ENCODE measurements around the gene TCTN1.
A peak's percentile ranks its signal among the peaks of the same experiment; 100 is the strongest.
"Not testable (repeated sequence)": the region's sequence is repeated elsewhere in the genome, so short reads cannot be mapped to it uniquely, and the experiment has no call there.

TCTN1 gene

DNA sequence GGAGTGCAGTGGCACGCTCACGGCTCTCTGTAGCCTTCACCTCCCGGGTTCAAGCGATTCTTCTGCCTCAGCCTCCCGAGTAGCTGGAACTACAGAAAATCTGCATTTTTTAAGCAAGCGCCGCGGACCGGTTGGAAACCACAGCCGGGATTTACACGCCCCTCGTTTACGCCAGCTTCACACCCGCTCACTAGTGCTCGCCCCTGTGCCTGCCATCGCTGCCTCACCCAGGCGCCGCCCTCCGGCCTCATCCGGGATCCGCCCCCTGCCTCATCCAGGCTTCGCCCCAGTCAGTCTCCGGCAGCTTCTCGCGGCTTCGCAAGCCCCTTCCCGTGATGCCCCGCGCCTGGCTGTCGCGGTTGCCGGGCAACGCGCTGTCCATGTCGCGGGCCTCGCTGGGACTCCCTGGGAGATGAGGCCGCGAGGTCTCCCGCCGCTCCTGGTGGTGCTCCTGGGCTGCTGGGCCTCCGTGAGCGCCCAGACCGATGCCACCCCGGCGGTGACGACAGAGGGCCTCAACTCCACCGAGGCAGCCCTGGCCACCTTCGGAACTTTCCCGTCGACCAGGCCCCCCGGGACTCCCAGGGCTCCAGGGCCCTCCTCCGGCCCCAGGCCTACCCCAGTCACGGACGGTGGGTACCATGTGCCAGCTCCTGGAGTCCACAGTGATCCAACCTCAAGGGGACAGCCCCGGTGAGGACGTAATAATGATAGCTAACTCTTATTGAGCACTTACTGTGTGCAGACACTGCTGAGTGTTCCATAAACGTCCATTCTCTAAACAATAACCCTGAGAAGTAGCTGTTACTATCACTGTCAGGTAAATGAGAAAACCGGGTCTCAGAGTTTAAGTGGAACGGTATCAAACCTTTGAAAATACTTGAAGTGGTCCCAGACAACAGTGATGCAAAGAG, at the start of gene TCTN1:
Gene TCTN1 (plus strand): TSS at position 359 of the 914 bp plus-strand sequence. CDS start 54 bp downstream, at position 413.
- DNase-seq, result peak; percentile 89 to 94

- DNase-seq, result no peak
Measured at GRCh38 chr12:110564471-110564991, 49.4 kb upstream of the TCTN1 start.

DNA sequence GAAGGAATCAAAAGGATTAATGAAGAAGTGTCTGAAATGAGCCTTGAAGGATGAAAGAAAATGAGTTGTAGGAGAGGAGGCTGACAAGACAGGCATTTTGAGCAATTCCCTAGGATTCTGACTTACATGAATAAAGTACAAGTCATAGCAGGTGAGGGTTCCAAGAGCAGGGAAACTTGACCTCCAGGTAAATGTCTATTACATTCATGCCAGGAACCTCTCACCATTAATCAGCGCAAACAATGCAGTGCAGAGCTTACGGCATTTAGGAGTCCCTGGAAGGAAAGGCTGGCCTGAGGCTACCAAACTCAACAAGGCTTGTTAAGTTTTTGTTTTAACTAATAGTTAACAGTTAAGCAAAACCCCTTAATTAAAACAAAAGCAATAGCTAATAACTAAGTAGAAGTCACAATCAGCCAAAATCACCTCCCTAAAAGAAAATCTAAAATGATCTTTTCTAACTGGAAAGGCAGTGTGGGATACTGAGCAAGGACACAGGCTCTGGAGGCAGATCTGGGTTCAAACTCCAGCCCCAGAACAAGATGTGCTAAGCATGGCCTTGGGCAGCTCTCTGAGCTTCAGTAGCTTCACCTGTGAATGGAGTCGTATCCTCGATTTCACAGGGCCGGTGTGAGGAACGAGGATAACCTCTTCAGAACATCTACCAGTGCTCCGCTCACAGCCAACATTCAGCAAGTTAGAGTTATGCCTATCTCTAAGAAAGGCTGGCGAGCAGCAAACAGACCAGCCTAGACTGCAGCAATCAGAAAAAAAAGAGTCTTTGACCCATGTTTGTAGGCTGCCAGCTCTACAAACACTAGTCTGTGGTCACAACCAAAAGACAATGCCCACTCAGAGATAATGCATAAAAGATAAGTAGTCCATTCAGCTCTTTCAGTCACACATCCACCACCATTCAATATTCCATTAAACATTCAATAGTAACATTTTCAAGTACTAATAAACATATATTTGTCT, 47.7 kb upstream of the TCTN1 start:
- DNase-seq, result no peak

DNA sequence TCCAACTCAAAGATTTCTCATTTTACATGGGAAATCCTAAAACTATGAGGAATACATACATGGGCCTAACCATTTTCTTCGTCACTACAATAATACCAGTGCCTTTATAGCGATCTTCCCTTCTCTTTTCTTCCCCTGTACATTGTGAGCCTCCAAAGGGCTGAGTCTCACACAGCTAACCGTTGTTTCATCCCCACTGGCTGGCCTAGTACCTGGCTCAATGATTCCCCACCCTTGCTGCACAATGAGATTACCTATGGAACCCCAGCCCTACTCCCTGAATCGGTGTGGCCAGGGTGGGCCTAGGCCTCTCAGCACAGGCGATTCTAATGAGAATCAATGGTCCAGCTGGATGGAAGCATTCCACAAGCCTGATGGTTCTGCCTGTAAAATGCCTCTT, 46.9 kb upstream of the TCTN1 start:
- DNase-seq, result no peak

- no peak for DNase-seq
Measured at GRCh38 chr12:110568752-110569151, 45.2 kb upstream of the TCTN1 start.

GRCh38 chr12:110569838-110570237, 44.1 kb upstream of the TCTN1 start:
- DNase-seq, result not testable (repeated sequence)

DNA sequence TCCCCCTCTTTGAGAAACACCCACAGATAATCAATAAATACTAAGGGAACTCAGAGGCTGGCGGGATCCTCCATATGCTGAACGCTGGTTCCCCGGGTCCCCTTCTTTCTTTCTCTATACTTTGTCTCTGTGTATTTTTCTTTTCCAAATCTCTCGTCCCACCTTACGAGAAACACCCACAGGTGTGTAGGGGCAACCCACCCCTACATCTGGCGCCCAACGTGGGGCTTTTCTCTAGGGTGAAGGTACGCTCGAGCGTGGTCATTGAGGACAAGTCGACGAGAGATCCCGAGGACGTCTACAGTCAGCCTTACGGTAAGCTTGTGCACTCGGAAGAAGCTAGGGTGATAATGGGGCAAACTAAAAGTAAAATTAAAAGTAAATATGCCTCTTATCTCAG, 43.1 kb upstream of the TCTN1 start:
- DNase-seq, result not testable (repeated sequence)

DNA sequence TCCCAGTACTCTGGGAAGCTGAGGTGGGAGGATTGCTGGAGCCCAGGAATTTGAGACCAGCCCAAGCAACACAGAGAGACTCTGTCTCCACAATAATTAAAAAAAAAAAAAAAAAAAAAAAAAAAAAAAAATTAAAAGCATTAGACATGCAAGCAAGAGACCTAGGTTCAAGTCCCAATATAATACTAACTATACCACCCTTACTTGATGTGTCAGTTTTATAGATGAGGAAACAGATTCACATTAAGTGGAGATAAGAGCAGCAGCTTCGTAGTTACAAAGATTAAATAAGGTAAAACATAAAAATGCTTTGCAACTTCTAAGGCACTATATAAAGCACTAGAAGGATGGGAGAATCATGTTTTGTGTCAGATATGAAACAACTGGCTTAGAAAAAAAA, 39.9 kb upstream of the TCTN1 start:
- DNase-seq, result no peak

- not testable (repeated sequence) for DNase-seq
Measured at GRCh38 chr12:110574717-110575230, 39.2 kb upstream of the TCTN1 start.

- DNase-seq, result no peak
Measured at GRCh38 chr12:110575326-110575725, 38.6 kb upstream of the TCTN1 start.

DNA sequence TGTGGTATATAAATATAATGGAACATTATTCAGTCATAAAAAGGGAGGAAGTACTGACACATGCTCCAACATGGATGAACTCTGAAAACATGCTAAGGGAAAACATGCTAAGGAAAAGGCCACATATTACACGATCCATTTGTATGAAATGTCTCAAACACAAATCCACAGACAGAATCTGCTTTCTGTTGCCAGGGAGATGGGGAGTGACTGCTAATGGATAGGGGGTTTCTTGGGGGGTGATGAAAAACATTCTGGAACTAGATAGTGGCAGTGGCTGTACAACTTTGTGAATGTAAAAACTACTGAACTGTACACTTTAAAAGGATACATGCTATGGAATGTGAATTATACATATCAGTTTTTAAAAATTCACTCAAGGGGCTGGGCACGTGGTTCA, 37.4 kb upstream of the TCTN1 start:
- no peak for DNase-seq

DNA sequence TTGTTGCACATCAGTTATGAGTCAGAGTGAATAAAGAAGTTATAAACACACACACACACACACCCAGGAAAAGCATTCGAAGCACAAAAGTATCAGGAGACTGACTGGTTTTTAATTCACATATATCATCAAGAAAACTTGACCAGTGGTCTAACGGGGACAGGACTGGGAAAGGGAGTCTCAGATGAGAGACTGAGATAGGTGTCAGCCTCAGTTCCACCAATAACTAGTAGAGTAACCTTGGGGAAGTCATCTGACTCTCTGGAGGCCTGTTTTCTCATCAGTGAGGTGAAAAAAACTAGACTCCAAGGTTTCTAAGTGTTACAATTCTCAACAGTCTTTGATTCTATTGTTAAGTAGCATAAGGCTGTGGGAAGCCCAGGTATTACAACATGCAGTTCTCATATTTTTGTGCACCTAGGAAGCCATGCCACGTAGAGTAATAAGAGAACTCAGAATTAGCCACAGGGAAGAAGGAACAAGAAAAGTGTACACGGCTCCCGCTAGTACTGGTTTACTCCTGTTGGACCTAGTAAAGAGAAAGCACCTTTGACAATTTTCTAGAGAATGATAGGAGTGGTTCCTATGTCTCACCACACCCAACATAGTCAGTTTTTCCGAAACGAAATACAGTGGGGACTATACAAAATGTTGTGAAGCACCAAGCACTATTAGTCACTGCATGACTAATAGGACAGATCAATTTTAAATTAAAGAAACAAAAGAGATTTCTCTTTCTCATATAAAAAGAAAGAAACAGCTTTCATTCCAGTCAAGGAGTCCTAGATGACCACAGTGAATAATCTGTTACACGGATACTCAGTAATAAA, 35.9 kb upstream of the TCTN1 start:
- DNase-seq, result peak; percentile 59 to 79

GRCh38 chr12:110578694-110579534, 35.0 kb upstream of the TCTN1 start:
- DNase-seq, result no peak

DNA sequence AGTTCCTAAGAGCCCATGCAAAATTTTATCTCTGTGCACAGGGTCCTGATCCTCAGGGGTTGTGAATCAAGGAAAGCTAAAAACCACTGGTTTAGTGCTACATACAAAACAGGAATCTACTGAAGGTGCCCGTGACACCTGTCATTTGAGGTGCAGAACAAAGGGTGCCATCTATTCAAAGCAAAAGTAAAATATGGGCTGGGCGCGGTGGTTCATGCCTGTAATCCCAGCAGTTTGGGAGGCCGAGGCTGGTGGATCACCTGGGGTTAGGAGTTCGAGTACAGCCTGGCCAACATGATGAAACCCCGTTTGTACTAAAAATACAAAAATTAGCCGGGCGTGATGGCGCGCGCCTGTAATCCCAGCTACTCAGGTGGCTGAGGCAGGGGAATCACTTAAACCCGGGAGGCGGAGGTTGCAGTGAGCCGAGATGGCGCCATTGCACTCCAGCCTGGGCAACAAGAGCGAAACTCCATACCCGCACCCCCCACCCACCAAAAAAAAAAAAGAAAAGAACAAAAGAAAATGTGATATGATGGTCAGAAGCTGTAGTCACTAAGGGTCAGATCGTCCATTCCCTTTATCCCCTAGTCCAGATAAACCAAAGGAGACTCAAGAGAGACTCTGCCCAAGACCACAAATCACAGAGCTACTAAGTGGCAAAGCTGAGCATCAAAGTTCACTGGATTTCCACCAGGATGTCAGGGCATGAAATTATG, 34.2 kb upstream of the TCTN1 start:
- no peak for DNase-seq

DNA sequence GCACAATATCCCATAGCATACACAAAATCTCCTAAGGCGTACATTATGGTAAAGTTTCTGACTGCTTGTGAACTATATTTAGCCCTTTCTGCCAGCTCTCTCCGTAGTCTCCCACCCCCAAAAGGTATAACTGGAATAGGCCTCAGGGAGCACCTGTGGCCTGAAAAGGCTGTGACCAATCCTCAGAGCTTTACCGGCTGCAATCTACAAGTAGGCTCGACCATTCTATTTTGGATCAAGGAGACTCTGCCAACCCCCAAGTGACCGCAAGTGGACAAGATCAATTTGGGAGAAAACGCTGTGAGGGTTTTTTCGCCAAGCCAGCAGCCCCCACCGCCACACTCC, 32.0 kb upstream of the TCTN1 start:
- peak in 1 of 2 experiments; percentile 51 for DNase-seq

GRCh38 chr12:110582276-110583136, 31.4 kb upstream of the TCTN1 start:
- no peak for DNase-seq

DNA sequence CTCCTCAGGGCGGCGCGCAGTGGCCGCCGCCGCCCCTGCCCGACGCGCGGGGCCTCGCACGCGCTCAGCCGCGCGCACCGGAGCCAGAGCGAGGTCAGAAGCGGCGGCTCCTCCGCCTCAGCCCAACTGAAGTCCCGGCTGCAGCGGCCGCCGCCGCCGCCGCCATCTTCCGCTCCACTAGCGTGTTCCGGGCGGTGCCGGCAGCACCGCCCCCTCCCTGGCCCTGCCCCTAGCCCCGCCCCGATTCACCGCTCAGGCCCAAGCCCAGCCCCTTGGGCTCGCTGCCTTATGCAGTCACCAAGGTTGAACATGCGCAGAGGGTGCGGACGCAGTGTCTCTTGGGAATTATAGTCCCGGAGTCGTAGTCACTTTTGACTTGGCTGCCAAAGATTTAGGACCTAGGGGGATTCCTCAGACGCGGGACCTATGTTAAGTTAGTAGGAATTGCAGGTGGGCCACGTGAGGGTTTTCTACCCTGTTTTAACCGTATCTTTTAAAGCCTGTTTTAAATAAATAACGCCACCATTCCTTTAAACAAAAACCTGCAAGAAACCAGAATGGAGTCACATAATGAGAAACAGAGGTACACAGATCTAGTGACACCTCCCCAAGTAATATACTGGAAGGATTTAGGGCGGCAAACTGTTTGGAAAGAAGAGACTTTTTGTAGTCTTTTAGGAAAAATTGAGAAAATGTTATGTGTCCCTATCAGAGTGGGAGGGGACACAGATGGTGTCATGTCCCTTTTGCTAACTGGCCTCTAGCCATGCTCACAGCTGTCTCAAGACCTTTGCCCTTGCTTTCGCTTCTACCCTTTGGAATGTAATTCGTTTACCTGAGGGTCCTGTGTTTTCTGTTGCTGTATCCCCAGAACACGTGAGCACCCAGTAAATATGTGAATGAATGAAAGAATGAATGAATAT, 30.5 kb upstream of the TCTN1 start, which contains the start of gene PPTC7:
Gene PPTC7 (minus strand): TSS at position 182 of the 923 bp plus-strand sequence. CDS start 287 bp downstream, outside the sequence.
- DNase-seq, result peak; percentile 78 to 91

- DNase-seq, result no peak
Measured at GRCh38 chr12:110585231-110585799, 28.6 kb upstream of the TCTN1 start.

Data from SW 1271 (cell line).